Stimulated activated CD4-positive, alpha-beta T cell treated with anti-CD3 and anti-CD28 coated beads, Interleukin-1b, Interleukin-23, amount 100 ng/mL, for 48 hours (primary cell): ENCODE results near the gene TMCC3.
"Not testable (repeated sequence)": the region's sequence is repeated elsewhere in the genome, so short reads cannot be mapped to it uniquely, and the experiment has no call there.

ENCODE experiments used
- DNase-seq: peaks from one replicate; pipeline ENCODE4 v3.0.0-alpha.2; 2020

TMCC3 gene

DNA sequence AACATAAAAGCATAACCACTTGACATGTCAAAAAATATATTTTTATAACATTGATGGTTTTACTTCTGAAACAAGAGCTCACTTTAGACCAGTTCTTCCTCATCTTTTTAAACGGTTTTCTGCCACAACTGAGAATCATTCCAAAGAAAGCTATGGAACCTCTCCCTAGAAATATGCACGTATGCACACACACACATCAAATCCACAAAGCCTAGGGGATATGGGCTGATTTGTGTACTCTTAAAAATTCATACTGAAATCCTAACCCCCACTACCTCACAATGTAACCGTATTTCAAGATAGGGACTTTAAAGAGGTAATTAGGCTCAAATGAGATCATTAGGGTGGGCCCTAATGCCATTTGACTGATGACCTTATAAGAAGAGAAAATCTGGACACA lies 19.3 kb downstream of the TMCC3 start:
- no peak for DNase-seq

DNA sequence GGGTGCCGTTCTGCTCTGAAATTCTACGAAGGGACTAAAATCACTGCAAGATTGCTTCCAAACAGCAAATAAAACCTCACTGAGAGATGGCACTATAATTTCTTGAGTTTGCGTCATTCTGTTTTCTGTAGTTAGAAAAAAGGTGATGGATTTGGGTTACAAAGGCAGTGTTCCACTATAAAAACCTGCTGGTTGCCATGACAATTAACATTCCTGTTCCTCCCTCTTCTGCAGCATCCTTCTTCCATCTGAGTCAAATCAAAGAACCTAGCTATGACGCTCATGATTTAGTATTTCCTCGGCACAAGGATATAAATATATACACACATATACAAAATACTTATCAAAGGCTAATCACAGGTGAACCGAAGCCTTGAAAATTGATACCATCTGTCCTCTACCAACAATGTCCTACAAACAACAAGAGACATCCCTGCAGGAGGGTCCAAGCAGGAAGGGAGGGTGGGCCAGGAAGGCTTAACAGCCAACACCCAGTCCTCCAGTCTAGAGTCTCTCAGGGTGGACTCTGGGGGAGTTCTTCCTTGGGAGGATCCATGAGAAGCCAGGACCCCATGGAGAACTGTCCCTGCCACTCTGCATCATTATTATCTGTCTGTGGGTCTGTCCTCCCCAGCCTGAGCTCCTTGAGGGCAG lies 21.4 kb downstream of the TMCC3 start:
- no peak for DNase-seq

DNA sequence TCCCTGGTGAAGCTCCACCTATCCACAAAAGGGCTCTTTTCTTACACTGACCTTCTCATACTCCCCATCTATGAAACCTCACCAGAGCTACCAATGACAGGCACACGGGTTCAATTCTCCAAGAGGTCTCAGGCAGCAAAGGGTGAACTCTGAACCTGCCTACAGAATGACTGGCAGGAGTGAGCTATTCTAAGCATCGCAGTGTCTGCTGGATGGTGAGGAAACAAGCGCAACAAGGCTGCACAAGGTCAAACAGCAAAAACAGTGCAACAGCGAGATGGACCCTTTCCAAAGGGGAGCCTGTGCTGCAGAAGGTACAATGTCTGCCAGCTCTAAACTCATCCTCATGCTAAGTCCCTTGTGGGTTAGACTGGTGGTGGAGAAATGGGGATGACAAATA lies 22.0 kb downstream of the TMCC3 start:
- DNase-seq, result no peak

DNA sequence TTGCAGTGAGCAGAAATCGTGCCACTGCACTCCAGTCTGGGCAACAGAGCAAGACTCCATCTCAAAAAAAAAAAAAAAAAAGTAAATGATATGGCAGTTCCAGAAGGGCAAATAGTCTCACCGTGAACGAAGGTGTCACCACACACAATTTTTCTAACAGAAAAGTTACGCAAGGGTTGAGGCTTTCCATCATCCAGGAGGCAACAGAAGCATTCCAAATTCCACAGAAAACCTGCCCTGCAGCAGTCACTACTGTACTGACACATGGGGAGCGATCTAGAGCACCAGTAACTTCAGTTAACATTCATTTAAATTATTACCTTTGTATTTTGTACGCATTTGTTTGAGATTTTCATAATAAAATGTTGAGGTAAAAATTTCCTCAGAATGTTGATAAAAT lies 24.8 kb downstream of the TMCC3 start:
- no peak for DNase-seq

DNA sequence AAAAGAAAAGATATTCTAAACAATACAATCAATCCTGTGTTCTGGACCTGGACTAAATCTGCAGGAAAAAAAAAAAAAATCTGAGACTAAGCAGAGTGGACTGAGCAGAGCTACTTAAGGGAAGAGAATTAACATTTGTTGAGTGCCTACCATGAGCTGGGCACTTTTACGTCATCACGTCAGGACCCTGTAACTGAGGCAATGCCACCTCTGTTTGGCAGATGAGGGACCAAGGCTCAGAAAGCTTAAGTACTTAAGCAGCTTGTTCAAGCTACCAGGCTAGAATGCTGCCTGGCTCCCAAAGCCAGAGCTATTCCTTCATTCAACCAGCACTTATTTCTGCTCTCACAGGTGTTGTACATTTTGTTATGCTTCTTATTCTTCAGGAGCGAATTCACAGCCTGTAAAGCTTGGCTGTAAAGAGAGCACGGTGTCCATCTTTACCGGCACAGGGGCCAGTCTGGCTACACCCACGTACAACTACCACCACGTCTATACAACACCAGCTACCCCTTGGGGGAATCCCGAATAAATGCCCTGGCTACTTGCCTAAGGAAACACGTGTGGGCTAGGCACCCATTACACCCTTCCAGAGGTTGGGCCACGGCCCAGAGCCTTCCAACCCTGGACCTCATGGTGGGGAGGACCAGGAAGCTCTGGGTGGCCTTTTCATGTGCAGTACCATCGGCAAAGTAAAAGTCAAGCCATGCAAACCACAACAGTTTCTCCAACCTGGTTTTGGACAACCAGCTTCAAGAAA lies 27.0 kb downstream of the TMCC3 start:
- no peak for DNase-seq

DNA sequence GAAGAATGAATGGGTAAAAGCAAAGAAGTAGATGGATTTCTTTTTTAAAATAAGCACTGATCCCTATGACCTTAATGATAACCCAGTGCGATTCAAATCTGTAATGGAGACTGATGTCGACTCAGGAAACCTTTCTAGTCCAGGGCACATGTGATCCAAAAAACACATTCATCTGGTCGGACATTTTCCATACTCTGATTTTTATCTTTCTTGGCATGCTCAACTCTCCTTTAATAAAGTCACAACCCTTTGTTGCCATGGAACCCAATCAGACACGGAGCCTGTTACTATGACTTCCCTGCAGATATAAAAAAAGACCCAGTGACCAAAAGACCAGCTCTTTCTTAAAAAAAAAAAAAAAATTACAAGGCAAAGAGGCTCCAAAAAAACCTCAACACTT lies 27.9 kb downstream of the TMCC3 start:
- DNase-seq, result no peak

DNA sequence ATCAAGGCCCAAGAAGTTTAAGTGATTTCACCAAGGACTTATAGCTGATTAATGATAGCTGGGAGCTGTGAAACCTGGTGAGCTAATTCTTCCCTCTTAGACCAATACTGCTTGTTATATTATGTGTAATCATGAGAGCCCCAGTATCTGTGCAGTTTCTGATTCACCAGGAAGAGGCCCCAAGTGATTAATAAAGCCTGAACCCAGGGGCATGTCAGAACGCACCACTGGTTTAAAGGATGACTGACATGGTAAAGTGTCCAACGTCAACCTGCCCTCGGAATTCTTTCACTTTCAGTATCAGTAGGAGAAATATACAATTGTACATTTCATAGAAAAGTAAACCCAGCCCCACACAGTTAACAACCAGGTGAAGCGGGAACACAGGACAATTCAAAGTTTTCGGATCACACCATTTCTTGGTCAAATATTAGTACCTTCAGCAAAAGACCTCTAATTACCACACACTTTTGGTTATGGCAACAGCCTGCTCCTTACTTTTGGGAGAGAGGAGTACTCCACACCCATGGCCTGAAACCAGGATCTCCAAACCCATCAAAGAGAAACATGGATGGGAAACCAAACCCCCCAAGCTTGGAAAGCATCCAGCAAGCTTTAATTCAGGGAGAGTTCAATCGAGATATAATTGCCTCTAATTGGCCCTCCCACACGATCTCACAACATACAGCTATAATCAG lies 28.5 kb downstream of the TMCC3 start:
- peak; percentile 70 for DNase-seq

DNA sequence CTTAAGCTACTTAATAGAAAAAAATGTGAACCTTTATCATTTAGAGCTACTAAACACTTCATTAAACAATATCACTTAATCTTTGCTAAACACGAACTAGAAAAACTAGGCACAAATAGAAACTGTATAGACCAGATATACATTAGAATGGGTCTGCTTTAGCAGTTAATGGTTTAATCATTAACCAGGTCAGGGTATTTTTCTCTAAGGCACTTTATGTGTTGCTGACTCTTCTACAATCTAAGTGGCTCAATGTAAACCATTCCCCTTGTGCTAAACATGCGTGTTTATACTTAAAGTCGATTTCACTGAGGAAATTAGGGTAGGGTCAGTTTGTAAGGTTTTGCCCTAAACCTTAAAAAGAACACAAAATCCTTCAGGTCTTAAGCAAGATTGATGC lies 29.7 kb downstream of the TMCC3 start:
- no peak for DNase-seq

DNA sequence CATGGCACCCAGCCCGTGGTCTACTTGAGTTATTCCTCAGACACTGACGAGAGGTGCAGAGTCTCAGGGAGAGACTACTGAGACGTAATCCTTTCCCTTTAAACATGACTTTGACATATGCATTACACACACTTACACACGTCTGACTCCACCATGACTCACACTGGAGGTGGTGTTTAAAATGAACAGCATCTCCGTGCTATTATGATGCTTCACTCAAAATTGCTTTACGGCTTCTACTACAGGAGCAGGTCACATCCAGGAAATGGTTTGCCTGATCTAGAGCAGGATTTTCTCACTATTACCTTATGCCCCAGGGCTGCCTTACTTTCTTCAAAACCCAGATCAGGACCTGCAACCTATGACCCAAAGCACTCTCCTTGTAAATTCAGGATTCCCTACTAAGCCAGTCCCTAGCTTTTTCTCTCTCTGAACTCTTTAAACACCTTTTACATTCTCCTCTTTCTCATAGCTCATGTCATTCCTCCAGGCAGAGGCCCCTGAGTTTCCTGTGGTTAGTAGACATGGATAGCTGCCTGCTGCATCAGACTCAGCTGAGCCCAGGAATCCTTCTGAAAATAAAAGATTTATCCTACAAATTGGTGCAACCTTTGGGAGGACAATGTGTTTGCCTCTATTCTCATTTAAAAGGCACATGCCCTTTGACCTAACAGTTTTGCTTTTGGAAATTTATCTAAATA lies 31.2 kb downstream of the TMCC3 start:
- DNase-seq, result peak; percentile 64

DNA sequence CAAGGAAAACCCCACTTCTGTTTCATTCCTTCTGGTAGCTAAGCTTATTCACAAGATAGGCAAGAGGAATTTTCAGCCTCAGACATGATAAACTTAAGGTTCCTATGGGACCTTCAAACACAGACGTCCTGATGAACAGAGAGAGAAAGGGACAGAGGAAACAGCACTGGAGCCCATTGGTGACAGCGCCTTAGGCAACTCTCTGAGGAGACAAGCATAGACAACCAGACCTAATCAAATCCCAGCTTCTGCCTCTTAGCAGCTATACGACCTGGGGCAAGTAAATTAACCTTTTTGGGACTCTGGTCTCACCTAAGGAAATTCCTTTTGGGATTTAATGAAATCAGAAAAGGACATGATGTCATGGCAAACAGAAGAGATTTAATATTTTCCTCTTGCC lies 33.3 kb downstream of the TMCC3 start:
- no peak for DNase-seq

DNA sequence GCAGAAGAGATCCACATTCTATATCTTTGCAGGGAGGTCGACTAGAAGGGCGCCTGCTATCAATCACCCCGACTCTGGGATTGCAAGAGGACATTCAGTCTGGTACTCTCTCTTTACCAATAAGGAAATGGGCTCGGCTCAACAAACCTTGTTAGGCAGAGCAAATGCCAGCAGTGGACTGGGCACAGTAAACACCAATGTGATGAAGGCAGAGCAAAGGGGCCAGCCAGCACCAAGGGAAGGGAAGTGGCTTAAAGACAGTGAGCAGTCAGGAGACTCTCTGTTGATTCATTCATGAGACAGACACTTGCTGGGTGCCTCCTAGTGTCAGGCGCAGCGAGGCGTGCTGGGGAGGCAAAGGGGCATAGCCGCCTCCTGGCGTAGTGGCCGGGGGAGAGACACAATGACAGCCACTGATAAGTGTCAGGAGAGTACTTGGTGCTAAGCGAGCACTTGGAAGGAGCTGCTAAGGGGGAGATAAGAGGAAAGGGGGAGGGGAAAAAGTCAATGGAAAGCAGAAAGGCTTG lies 34.1 kb downstream of the TMCC3 start:
- no peak for DNase-seq

DNA sequence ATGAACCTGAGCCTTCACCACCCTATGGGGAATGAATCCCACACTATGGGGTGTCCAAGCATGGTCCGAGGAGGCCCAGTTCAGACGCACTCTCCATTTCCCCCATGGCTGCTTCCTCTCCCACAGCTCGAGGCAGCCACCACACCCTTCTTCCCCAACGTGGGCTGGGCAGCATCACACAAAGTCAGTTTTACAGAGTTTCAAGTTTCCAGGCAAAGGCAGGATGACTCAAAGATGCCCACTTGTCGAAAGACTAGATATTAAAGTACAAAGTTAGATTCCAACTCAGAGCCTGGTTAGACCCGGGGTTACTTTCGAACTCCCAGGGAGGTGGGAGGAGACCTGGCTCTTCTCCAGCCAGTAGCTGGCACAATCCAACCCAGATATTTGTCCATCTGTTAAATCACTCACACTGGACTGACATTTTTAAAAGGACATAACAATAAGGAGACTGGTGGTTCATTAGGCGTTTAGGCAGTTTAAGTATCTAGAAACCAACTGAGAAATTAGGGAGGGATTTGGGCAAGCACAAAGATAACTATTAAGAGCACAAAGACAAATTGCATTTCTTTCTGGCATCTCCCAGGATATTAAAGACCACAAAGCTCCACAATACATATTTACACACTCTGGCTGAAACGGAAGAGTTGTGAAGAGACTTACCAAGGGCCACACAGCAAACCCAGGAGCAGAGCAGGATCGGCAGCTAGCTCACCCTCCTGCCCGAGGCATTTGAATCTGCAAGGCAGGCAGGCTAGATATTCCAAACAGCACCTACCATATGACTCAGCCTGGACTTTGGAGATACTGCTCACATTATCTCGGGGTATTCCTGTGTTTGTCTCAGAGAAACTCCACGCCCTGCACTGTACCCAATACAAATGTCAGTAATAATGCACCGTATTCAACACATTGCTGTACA lies 34.8 kb downstream of the TMCC3 start:
- DNase-seq, result no peak

DNA sequence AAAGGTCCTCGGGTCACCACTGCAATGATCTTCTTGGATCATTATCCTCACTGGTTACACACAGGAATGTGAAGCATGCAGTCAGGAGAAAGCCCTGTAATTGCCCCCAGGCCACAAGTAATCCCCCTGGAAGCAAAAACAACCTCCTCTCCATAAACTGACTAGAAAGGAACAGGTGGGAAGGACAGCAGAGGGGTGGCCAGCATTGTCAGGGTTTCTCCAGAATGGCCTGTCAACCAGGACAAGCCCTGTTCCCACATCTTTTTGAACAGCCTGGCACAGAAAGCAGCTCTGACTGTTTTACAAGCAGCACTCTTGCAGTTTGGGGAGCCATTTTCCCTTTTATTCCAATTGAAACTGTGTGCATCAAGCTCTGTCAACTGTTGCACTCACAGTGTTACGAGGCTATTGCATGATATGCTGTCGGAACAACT lies 36.1 kb downstream of the TMCC3 start:
- DNase-seq, result no peak

DNA sequence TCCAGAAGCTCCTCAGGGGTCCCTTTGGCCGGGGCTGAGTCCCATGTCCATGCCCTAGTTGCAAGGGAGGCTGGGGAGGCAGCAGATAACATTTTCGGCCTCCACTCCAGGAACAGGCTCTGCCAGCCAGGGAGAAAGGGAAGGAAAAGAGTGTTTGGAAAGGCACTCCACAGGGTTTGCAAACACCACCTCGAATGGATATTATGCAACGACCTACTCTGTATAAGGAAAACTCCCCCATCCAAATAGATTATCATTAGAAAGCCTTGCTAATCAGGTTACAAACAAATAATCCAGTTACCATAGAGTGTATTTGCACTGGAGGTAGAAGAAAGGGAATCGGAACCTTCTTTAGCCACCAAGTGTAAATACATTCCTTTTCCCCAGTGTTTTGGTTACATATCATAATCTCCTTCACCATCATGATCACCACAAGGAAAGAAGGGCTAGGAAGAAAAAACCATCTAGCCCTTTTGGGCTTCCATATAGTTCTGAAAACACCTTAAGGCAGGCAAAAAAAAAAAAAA lies 40.4 kb downstream of the TMCC3 start:
- DNase-seq, result no peak

DNA sequence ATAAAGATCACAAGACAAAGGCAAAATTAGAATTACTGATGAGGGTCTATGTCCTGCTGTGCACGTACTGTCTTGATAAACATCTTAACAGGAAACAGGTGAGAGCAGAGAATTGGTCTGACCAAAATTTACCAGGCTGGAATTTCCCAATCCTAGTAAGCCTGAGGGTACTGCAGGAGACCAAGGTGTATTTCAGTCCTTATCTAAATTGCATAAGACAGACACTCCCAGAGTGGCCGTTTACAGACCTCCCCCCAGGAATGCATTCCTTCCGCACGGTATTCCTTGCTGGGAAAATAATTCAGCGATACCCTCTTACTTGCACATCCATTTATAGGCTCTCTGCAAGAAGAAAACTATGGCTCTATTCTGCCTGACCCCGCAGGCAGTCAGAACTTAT lies 43.5 kb downstream of the TMCC3 start:
- DNase-seq, result not testable (repeated sequence)

DNA sequence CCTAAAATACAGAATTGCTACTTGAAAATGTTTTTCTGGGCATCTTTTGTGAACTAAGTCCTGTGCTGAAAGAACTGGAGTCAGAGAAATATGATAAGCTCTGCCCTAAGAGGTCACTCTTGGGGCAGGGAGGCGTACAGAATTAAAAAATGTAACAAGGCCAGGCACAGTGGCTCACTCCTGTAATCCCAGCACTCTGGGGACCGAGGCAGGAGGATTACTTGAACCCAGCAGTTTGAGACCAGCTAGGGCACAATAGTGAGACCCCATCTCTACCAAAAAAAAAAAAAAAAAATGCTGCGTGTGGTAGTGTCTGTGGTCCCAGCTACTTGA lies 46.0 kb downstream of the TMCC3 start:
- no peak for DNase-seq

DNA sequence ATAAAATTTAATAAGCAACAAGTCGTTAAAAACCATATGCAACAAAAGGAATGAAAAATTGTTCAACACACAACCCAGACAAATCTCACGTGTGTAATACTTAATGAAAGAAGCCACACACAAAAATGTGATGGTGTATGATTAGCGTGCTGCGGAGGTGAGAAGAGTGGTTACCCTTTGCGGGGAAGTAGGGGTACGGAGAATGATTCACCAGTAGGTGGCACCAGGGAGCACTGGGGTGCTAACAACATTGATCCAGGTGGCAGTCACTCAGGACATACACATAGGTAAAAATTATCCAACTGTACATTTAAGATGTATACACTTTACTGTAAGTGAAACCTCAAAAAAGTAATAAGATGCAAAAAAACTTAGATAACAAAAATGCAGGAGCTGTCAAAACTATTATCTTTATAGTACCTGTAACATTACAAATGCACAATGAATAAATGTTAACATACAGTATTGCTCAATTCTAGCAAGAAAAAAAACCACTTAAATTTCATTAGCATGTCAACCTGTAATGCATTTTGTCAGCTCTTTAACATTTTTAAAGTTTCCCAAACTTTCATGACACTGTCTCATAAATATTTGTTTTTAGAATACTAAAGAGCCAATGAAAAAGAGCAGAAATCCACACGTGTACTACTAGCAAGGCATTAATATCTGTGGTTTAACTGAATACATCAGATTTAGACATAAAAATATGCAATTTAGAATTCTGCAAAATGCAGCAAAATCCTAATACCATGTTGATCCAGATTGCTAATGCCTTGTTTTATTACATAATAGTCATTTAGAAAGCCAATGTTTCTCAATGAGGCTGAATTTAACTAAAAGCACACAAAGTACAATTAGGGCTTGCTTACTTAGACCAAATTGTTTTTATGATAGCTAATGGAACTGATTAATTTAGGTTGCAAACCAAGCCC lies 46.7 kb downstream of the TMCC3 start:
- peak; percentile 43 for DNase-seq

DNA sequence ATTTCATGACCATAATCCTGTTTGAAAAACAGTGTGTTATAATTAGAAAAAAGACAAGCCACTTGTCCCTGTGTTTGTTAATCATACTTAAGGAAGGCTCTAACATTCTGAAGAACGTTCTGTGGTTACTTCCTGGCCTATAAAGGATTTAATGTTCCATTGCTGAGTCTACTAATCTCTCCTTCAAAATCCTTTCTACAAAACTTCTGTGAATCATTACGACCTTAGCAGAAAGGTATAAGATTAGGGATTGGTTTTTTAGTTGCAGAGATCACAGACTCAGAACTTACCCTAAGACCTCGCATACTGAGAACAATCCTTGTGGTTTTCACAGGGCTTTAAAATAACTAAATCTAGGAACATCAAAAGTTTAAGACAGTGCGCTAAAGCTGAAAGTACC lies 48.3 kb downstream of the TMCC3 start:
- no peak for DNase-seq

DNA sequence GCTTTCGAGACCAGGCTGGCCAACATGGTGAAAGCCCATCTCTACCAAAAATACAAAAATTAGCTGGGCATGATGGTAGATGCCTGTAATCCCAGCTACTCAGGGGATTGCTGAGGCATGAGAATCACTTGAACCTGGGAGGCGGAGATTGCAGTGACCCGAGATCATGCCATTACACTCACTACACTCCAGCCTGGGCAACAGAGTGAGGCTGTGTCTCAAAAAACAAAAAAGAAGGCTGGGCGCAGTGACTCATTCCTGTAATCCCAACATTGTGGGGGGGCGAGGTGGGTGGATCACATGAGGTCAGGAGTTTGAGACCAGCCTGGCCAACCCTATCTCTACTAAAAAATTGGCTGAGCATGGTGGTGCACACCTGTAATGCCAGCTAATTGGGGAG lies 49.0 kb downstream of the TMCC3 start:
- not testable (repeated sequence) for DNase-seq

DNA sequence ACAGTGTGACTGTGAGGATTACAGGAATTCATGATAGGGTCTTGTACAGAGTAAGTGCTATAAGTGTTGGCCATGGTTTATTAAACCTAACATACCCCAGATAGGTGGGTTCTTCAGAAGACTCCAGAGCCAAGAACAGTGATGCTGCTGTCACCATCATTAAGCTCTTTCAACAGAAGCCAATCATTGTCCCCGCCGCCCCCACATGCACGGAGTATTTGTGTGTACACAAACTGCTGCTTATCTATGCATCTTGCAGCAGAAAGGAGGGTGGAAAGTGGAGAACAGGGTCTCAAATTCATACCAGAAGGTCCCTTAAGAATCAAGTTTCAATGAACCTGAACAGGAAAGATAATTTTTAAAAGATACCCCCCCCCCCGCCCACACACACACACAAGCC lies 51.2 kb downstream of the TMCC3 start:
- no peak for DNase-seq

DNA sequence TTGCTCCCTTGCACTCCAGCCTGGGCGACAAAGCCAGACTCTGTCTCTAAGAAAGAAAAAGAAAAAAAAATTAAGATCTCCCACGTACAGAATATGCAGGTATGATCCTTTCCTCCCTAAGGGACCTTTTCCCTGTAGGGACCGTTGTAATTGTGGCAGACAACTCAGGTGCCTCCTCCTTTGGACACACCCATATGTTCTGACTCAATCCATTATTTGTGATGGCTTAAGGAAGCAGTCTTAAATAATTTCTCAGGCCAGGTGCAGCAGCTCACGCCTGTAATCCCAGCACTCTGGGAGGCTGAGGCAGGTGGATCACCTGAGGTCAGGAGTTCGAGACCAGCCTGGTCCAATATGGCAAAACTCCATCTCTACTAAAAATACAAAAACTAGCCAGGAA lies 53.1 kb downstream of the TMCC3 start:
- no peak for DNase-seq
